HS-5 (cell line): ENCODE measurements around the gene PRR27.
"Not testable (repeated sequence)": the region's sequence is repeated elsewhere in the genome, so short reads cannot be mapped to it uniquely, and the experiment has no call there.

ENCODE experiments used
- DNase-seq: peaks from one replicate; pipeline ENCODE4 v3.0.0-alpha.2; 2012; ENCODE audit warnings: low read depth

PRR27 gene

DNA sequence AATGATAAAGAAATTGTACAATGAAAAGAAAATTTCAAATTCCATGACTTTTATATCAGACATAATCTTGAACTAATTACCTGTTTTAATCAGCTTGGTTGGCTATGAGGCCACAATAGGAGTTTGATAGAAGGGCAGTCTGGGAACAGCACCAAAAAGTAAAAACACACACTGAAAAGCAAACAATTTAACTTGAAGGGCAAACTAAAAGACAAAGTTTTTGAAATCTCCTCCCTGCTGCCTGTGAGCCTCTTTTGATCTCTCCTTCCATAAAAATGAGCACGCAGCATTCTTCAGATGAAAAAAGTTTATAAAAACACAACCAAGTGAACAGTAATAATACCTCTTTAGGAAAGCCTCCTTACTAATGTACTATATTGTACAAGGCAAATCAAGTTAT lies 49.6 kb downstream of the PRR27 start:
- DNase-seq, result no peak

DNA sequence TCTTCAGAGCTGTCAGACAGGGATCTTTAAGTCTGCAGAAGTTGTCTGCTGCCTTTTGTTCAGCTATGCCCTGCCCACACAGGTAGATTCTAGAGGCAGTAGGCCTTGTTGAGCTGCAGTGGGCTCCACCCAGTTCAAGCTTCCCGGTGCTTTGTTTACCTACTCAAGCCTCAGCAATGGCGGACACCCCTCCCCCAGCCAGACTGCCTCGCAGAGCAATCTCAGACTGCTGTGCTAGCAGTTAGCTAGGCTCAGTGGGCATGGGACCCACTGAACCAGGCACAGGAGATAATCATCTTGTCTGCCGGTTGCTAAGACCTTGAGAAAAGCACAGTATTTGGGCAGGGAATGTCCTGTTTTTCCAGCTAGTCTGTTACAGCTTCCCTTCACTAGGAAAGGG lies 58.7 kb downstream of the PRR27 start:
- not testable (repeated sequence) for DNase-seq
